ENCODE measurements around the gene EN1.

Gene EN1

GRCh38 chr2:118851650-118852049, 4.2 kb upstream of the EN1 start:
- H3K27me3 ChIP-seq (ENCODE audit: control insufficient read depth, insufficient read depth, low read length) = peaks cover 24% of the 10 kb centered on the region
- H3K4me1 ChIP-seq = no peaks in the 10 kb centered on the region
- no peak overlapping the region for H3K9ac ChIP-seq
- no peaks in the 10 kb centered on the region for H3K79me2 ChIP-seq
- no peak overlapping the region for H3K4me3 ChIP-seq (ENCODE audit: low read depth, low read length)
- H3K4me2 ChIP-seq (ENCODE audit: low read length) = no peak overlapping the region
- no peak for TF ChIP-seq CTCF (IDR thresholded peaks at IDR 0.05)
- no peaks in the 10 kb centered on the region for H3K9me3 ChIP-seq (ENCODE audit: control insufficient read depth, low read length)
- no peak overlapping the region for H2AFZ ChIP-seq
- no peaks in the 10 kb centered on the region for H3K36me3 ChIP-seq (ENCODE audit: control insufficient read depth, insufficient read depth, low read length)
- H3K27ac ChIP-seq = no peak overlapping the region

- H3K4me1 ChIP-seq = no peaks in the 10 kb centered on the region
- no peak for TF ChIP-seq CTCF (IDR thresholded peaks at IDR 0.05)
These were observed 3.5 kb upstream of the EN1 start for GRCh38 chr2:118850901-118851415.

GRCh38 chr2:118850168-118850900, 2.9 kb upstream of the EN1 start:
- Histone ChIP-seq H3K4me2 (ENCODE audit: low read length) (no peak overlapping the region), H3K79me2 (no peaks in the 10 kb centered on the region), H3K36me3 (ENCODE audit: control insufficient read depth, insufficient read depth, low read length) (no peaks in the 10 kb centered on the region), H2AFZ (no peak overlapping the region), H3K9me3 (ENCODE audit: control insufficient read depth, low read length) (no peaks in the 10 kb centered on the region), H3K27ac (no peak overlapping the region), H3K4me1 (no peaks in the 10 kb centered on the region), H3K4me3 (ENCODE audit: low read depth, low read length) (no peak overlapping the region), H3K9ac (no peak overlapping the region), H3K27me3 (ENCODE audit: control insufficient read depth, insufficient read depth, low read length) (peaks cover 22% of the 10 kb centered on the region)
- no peak for TF ChIP-seq CTCF (IDR thresholded peaks at IDR 0.05)

More at GRCh38 chr2:118850901-118851415, 3.5 kb upstream of the EN1 start:
- Histone ChIP-seq H3K79me2 (no peaks in the 10 kb centered on the region), H3K4me3 (ENCODE audit: low read depth, low read length) (no peak overlapping the region), H3K9ac (no peak overlapping the region), H3K27me3 (ENCODE audit: control insufficient read depth, insufficient read depth, low read length) (peaks cover 20% of the 10 kb centered on the region), H3K27ac (no peak overlapping the region), H2AFZ (no peak overlapping the region), H3K4me2 (ENCODE audit: low read length) (no peak overlapping the region), H3K36me3 (ENCODE audit: control insufficient read depth, insufficient read depth, low read length) (no peaks in the 10 kb centered on the region), H3K9me3 (ENCODE audit: control insufficient read depth, low read length) (no peaks in the 10 kb centered on the region)

GRCh38 chr2:118849226-118850167, 2.0 kb upstream of the EN1 start:
- no peak overlapping the region for H3K27ac ChIP-seq
- H3K9ac ChIP-seq = no peak overlapping the region
- H3K79me2 ChIP-seq = no peaks in the 10 kb centered on the region
- peaks cover 19% of the 10 kb centered on the region for H3K27me3 ChIP-seq (ENCODE audit: control insufficient read depth, insufficient read depth, low read length)
- no peak overlapping the region for H3K4me2 ChIP-seq (ENCODE audit: low read length)
- no peaks in the 10 kb centered on the region for H3K4me1 ChIP-seq
- no peaks in the 10 kb centered on the region for H3K9me3 ChIP-seq (ENCODE audit: control insufficient read depth, low read length)
- H2AFZ ChIP-seq = no peak overlapping the region
- H3K36me3 ChIP-seq (ENCODE audit: control insufficient read depth, insufficient read depth, low read length) = no peaks in the 10 kb centered on the region
- TF ChIP-seq CTCF (IDR thresholded peaks at IDR 0.05) = no peak
- H3K4me3 ChIP-seq (ENCODE audit: low read depth, low read length) = no peak overlapping the region
